ENCODE results near the gene ADAM12. TPM values are rescaled to one million over a fixed set of nuclear protein-coding genes. Genes with fewer than 3 reads are reported as not detected.

ADAM12 gene
- total RNA-seq, 1 experiment from 2014 or later, result not detected

DNA sequence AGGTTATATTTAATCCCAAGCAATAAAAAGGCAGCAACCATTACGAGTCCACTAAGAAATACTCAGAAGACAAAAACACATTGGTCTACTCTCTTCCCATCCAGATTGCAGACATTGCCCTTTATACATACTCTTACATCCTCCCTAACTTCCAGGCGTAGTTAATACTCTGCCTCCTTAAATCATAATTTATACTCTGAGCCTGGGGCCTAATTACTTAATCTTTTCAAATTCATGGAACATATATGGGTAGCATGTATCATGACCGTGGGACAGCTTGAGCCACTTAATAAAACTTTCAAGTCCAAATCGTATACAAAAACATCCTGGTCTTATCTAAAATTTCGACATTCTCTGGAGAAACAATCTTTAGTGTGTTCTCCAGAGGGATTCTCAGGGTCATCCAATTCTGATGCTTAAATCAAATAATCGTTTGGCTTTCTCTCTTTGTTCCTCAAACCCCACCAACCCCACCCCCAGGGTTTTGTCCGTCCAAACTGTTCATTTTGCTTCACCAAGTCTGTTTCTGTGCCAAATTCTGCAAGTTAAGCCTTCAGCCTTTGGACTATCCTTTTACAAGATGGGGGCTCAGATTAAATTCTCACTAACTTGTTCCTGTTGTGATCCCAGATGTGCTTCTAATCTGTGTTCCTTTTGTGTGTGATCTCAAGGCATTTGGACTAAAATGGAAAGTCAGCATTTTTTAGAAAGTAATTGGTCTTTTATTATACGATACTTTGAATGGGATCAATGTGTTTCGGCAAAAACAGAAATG lies 86.4 kb downstream of the ADAM12 start:
- no peaks in the 10 kb centered on the region for H3K79me2 ChIP-seq (ENCODE audit: insufficient read depth, low read length)
- intact Hi-C loops (cut with micrococcal nuclease), result no loop called here
- no peaks in the 10 kb centered on the region for H3K9me2 ChIP-seq (ENCODE audit: insufficient read depth)
- H3K4me1 ChIP-seq (ENCODE audit: control insufficient read depth in 1 of 2, insufficient read depth in 2 of 2, low read length in 2 of 2), result no peaks in the 10 kb centered on the region
- H3K9me3 ChIP-seq (ENCODE audit: control insufficient read depth in 1 of 2, insufficient read depth in 1 of 2, low read depth in 1 of 2, low read length in 2 of 2), result no peaks in the 10 kb centered on the region
- DNase-seq (ENCODE audit: low read depth, low spot score) (no peak), ATAC-seq (no peak)
- no peak overlapping the region for H3K4me2 ChIP-seq (ENCODE audit: low read length)
- H3K27ac ChIP-seq (ENCODE audit: low read depth, low read length), result no peak overlapping the region
- no peaks in the 10 kb centered on the region for H3K36me3 ChIP-seq (ENCODE audit: control insufficient read depth in 1 of 2, insufficient read depth in 2 of 2, low read length in 2 of 2)
- peaks cover 60% of the 10 kb centered on the region for H3K27me3 ChIP-seq (ENCODE audit: insufficient read depth, low read length)
- ChIA-PET POLR2A (no interaction called here), CTCF (no interaction called here), RAD21 (ENCODE audit: low non-redundant PET in 1 of 2, low total read pairs in 2 of 2, uncharacterized antibody in 2 of 2, unreplicated experiment in 2 of 2) (no interaction called here)
- no peak overlapping the region for H3K9ac ChIP-seq (ENCODE audit: low read length)
- no peak overlapping the region for H3K4me3 ChIP-seq (replicated peaks in 1 of 2; ENCODE audit: low read depth in 1 of 2, low read length in 2 of 2)
- TF ChIP-seq FOSL1 (IDR thresholded peaks at IDR 0.05; ENCODE audit: low read depth), result no peak
- no peak for TF ChIP-seq SP1 (IDR thresholded peaks at IDR 0.05; ENCODE audit: low read depth)
- TF ChIP-seq, protein P1, sequence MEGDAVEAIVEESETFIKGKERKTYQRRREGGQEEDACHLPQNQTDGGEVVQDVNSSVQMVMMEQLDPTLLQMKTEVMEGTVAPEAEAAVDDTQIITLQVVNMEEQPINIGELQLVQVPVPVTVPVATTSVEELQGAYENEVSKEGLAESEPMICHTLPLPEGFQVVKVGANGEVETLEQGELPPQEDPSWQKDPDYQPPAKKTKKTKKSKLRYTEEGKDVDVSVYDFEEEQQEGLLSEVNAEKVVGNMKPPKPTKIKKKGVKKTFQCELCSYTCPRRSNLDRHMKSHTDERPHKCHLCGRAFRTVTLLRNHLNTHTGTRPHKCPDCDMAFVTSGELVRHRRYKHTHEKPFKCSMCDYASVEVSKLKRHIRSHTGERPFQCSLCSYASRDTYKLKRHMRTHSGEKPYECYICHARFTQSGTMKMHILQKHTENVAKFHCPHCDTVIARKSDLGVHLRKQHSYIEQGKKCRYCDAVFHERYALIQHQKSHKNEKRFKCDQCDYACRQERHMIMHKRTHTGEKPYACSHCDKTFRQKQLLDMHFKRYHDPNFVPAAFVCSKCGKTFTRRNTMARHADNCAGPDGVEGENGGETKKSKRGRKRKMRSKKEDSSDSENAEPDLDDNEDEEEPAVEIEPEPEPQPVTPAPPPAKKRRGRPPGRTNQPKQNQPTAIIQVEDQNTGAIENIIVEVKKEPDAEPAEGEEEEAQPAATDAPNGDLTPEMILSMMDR (IDR thresholded peaks at IDR 0.05 in 2 of 3, conservative IDR thresholded peaks at IDR 0.05 in 1 of 3; ENCODE audit: borderline replicate concordance in 1 of 3, insufficient read depth in 1 of 3, low read depth in 2 of 3, low read length in 2 of 3), result no peak
- TF ChIP-seq YY1 (IDR thresholded peaks at IDR 0.05; ENCODE audit: extremely low read depth, insufficient replicate concordance, low read depth, low read length), result no peak
- no peak for TF ChIP-seq JUND (IDR thresholded peaks at IDR 0.05)
- TF ChIP-seq, protein P2, sequence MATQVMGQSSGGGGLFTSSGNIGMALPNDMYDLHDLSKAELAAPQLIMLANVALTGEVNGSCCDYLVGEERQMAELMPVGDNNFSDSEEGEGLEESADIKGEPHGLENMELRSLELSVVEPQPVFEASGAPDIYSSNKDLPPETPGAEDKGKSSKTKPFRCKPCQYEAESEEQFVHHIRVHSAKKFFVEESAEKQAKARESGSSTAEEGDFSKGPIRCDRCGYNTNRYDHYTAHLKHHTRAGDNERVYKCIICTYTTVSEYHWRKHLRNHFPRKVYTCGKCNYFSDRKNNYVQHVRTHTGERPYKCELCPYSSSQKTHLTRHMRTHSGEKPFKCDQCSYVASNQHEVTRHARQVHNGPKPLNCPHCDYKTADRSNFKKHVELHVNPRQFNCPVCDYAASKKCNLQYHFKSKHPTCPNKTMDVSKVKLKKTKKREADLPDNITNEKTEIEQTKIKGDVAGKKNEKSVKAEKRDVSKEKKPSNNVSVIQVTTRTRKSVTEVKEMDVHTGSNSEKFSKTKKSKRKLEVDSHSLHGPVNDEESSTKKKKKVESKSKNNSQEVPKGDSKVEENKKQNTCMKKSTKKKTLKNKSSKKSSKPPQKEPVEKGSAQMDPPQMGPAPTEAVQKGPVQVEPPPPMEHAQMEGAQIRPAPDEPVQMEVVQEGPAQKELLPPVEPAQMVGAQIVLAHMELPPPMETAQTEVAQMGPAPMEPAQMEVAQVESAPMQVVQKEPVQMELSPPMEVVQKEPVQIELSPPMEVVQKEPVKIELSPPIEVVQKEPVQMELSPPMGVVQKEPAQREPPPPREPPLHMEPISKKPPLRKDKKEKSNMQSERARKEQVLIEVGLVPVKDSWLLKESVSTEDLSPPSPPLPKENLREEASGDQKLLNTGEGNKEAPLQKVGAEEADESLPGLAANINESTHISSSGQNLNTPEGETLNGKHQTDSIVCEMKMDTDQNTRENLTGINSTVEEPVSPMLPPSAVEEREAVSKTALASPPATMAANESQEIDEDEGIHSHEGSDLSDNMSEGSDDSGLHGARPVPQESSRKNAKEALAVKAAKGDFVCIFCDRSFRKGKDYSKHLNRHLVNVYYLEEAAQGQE (IDR thresholded peaks at IDR 0.05; ENCODE audit: low read depth), result no peak
- no peak for TF ChIP-seq POLR2A (IDR thresholded peaks at IDR 0.05; ENCODE audit: borderline replicate concordance, extremely low read depth, insufficient read depth, insufficient read length)
- no peak for TF ChIP-seq CBX3 (IDR thresholded peaks at IDR 0.05; ENCODE audit: low read depth)
- TF ChIP-seq RAD21 (IDR thresholded peaks at IDR 0.05; ENCODE audit: low read depth), result no peak
- TF ChIP-seq, protein P3, sequence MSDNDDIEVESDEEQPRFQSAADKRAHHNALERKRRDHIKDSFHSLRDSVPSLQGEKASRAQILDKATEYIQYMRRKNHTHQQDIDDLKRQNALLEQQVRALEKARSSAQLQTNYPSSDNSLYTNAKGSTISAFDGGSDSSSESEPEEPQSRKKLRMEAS (IDR thresholded peaks at IDR 0.05), result no peak
- no peak for TF ChIP-seq ELF1 (IDR thresholded peaks at IDR 0.05; ENCODE audit: borderline replicate concordance, low read depth)
- no peak for TF ChIP-seq SIN3A (IDR thresholded peaks at IDR 0.05; ENCODE audit: low read depth)
- TF ChIP-seq EZH2 (IDR thresholded peaks at IDR 0.05), result no peak
- TF ChIP-seq CEBPB (IDR thresholded peaks at IDR 0.05; ENCODE audit: low read depth), result no peak
- no peak for TF ChIP-seq EGR1 (IDR thresholded peaks at IDR 0.05; ENCODE audit: low read depth)
- TF ChIP-seq, protein P4, sequence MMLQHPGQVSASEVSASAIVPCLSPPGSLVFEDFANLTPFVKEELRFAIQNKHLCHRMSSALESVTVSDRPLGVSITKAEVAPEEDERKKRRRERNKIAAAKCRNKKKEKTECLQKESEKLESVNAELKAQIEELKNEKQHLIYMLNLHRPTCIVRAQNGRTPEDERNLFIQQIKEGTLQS (IDR thresholded peaks at IDR 0.05), result no peak
- no peak for TF ChIP-seq SRF (IDR thresholded peaks at IDR 0.05; ENCODE audit: low read depth)
- no TSS peak for BruUV-seq (replicated peaks)
- H2AFZ ChIP-seq (ENCODE audit: low read depth, low read length, poor library complexity, severe bottlenecking), result no peak overlapping the region
- H4K20me1 ChIP-seq (ENCODE audit: insufficient read depth), result no peaks in the 10 kb centered on the region
